GM23338 (cell line): ENCODE data around the gene GOLGA6C. TPM values are rescaled to one million over a fixed set of nuclear protein-coding genes. Genes with fewer than 3 reads are reported as not detected.

Source experiments
- ATAC-seq: fragments of 200-7000 bp; cut with Tn5 transposase; 3 replicates; pipeline ENCODE4 v1.9.1; 2020
- DNase-seq: peaks from one replicate; pipeline ENCODE4 v3.0.0-alpha.2; 2015; ENCODE audit warnings: low spot score
- H2AFZ ChIP-seq: fragments of 200-600 bp; sonication (generic); 2 replicates; pipeline ENCODE4 v1.8.0; 2016; ENCODE audit warnings: antibody characterized with exemption, mild to moderate bottlenecking, moderate library complexity
- H3F3A ChIP-seq: fragments of 200-600 bp; sonication (generic); replicated peaks from 2 replicates; pipeline ENCODE4 v1.8.0; 2017; ENCODE audit warnings: antibody characterized with exemption, mixed run types, low read depth
- H3K27ac ChIP-seq: fragments of 200-600 bp; sonication (generic); 2 replicates; pipeline ENCODE4 v1.6.1; 2016; ENCODE audit warnings: low read depth
- H3K27me3 ChIP-seq: fragments of 200-600 bp; sonication (generic); 2 replicates; pipeline ENCODE4 v1.8.0; 2016; ENCODE audit warnings: mild to moderate bottlenecking, mixed run types, moderate library complexity; ENCODE audit not compliant: insufficient read depth
- H3K36me3 ChIP-seq: fragments of 200-600 bp; sonication (generic); 2 replicates; pipeline ENCODE4 v1.8.0; 2016; ENCODE audit warnings: mild to moderate bottlenecking; ENCODE audit not compliant: insufficient read depth
- H3K4me1 ChIP-seq: fragments of 200-600 bp; sonication (generic); 2 replicates; pipeline ENCODE4 v1.8.0; 2016; ENCODE audit warnings: mild to moderate bottlenecking, moderate library complexity; ENCODE audit not compliant: insufficient read depth
- H3K4me2 ChIP-seq: fragments of 200-600 bp; sonication (generic); 2 replicates; pipeline ENCODE4 v1.7.1; 2017; ENCODE audit warnings: mixed run types
- H3K4me3 ChIP-seq: fragments of 200-600 bp; sonication (generic); 2 replicates; pipeline ENCODE4 v1.6.1; 2016; ENCODE audit warnings: mixed run types
- H3K79me2 ChIP-seq: fragments of 200-600 bp; sonication (generic); replicated peaks from 2 replicates; pipeline ENCODE4 v1.8.0; 2017; ENCODE audit warnings: mild to moderate bottlenecking; ENCODE audit not compliant: insufficient read depth
- H3K9me2 ChIP-seq: fragments of 200-600 bp; sonication (generic); 2 replicates; pipeline ENCODE4 v1.8.0; 2017; ENCODE audit not compliant: insufficient read depth
- H4K20me1 ChIP-seq: fragments of 200-600 bp; sonication (generic); replicated peaks from 2 replicates; pipeline ENCODE4 v1.8.0; 2017; ENCODE audit warnings: mild to moderate bottlenecking; ENCODE audit not compliant: insufficient read depth
- H3K27ac Mint-ChIP-seq: 2 replicates; pipeline ENCODE4 v1.8.0; 2020; ENCODE audit warnings: inconsistent platforms, mild to moderate bottlenecking, moderate library complexity, mixed read lengths
- H3K27me3 Mint-ChIP-seq: 3 replicates; pipeline ENCODE4 v1.8.0; 2022; ENCODE audit warnings: low read depth, mild to moderate bottlenecking, moderate library complexity, mixed read lengths, inconsistent platforms; ENCODE audit not compliant: insufficient read depth, poor library complexity
- H3K36me3 Mint-ChIP-seq: 3 replicates; pipeline ENCODE4 v1.8.0; 2021; ENCODE audit warnings: low read depth, mild to moderate bottlenecking, inconsistent platforms, moderate library complexity, mixed read lengths
- H3K4me1 Mint-ChIP-seq: 3 replicates; pipeline ENCODE4 v1.8.0; 2020; ENCODE audit warnings: mild to moderate bottlenecking, inconsistent platforms, mixed read lengths
- H3K4me3 Mint-ChIP-seq: 3 replicates; pipeline ENCODE4 v1.8.0; 2021; ENCODE audit warnings: moderate library complexity, mild to moderate bottlenecking, inconsistent platforms, mixed read lengths
- H3K9me3 Mint-ChIP-seq: 3 replicates; pipeline ENCODE4 v1.8.0; 2020; ENCODE audit warnings: moderate library complexity, mild to moderate bottlenecking, inconsistent platforms, mixed read lengths
- CREB1 ChIP-seq: fragments of 250-450 bp; sonication (Bioruptor Pico); IDR thresholded peaks from 2 replicates; pipeline ENCODE4 v1.5.0; 2020; ENCODE audit warnings: low read depth, mild to moderate bottlenecking, moderate library complexity
- EZH2 ChIP-seq: fragments of 200-600 bp; sonication (generic); IDR thresholded peaks from one replicate; pipeline ENCODE4 v1.8.0; 2017; ENCODE audit warnings: antibody characterized with exemption, mild to moderate bottlenecking, low read depth; ENCODE audit not compliant: unreplicated experiment
- EZH2phosphoT487 ChIP-seq: fragments of 200-600 bp; sonication (generic); IDR thresholded peaks from one replicate; pipeline ENCODE4 v1.8.1; 2018; ENCODE audit warnings: antibody characterized with exemption; ENCODE audit not compliant: unreplicated experiment
- JUNB ChIP-seq: IDR thresholded peaks from one replicate; pipeline ENCODE4 v1.6.1; 2016; ENCODE audit warnings: antibody characterized with exemption; ENCODE audit not compliant: unreplicated experiment
- NANOG ChIP-seq: IDR thresholded peaks from 2 replicates; pipeline ENCODE4 v1.6.1; 2016; ENCODE audit warnings: antibody characterized with exemption, borderline replicate concordance
- POLR2AphosphoS5 ChIP-seq: IDR thresholded peaks from 2 replicates; pipeline ENCODE4 v1.6.1; 2016; ENCODE audit warnings: antibody characterized with exemption, low read depth
- STAT1 ChIP-seq: IDR thresholded peaks from one replicate; pipeline ENCODE4 v1.6.1; 2016; ENCODE audit warnings: antibody characterized with exemption; ENCODE audit not compliant: unreplicated experiment
- ZNF114 ChIP-seq: fragments of 250-450 bp; sonication (Bioruptor Pico); IDR thresholded peaks from 2 replicates; pipeline ENCODE4 v1.5.0; 2020; ENCODE audit warnings: mild to moderate bottlenecking, moderate library complexity
- ZNF331 ChIP-seq: fragments of 250-450 bp; sonication (Bioruptor Pico); IDR thresholded peaks from 2 replicates; pipeline ENCODE4 v1.5.0; 2020; ENCODE audit warnings: low read depth, mild to moderate bottlenecking, moderate library complexity
- polyA plus RNA-seq: library from polyadenylated mRNA; unstranded; fragments of >200 nt; fragmentation: Nextera tagmentation; extraction: Ambion mirVana; gene quantifications from 2 replicates; pipeline ENCODE4 v1.2.1, GENCODE V29; 2016
- total RNA-seq: library from RNA; depleted of rRNA; stranded (reverse); fragments of >200 nt; shearing (Covaris generic); gene quantifications from 2 replicates; pipeline ENCODE4 v1.2.3, GENCODE V29; 2014
- TF ChIP-seq, protein P1 (sequence below): IDR thresholded peaks from one replicate; pipeline ENCODE4 v1.6.1; 2018; ENCODE audit warnings: antibody characterized with exemption; ENCODE audit not compliant: unreplicated experiment
- TF ChIP-seq, protein P2 (sequence below), 2 experiments: fragments of 200-600 bp in 1 of 2; sonication (generic) in 1 of 2; conservative IDR thresholded peaks; 2 replicates each; pipeline versions ENCODE4 v1.5.1 to v1.6.1; 2016 to 2017; ENCODE audit warnings: antibody characterized with exemption in 2 of 2, low read depth in 2 of 2, mild to moderate bottlenecking in 2 of 2, moderate library complexity in 1 of 2
- TF ChIP-seq, protein P3 (sequence below): IDR thresholded peaks from 2 replicates; pipeline ENCODE4 v1.6.1; 2016; ENCODE audit warnings: antibody characterized with exemption
- TF ChIP-seq, protein P4 (sequence below): fragments of 250-450 bp; sonication (Bioruptor Pico); IDR thresholded peaks from 2 replicates; pipeline ENCODE4 v1.5.0; 2020; ENCODE audit warnings: mild to moderate bottlenecking, moderate library complexity

The GOLGA6C gene
- total and polyA plus RNA-seq, 2 experiments from 2014 or later, result 0.34 to 1.3 TPM

DNA sequence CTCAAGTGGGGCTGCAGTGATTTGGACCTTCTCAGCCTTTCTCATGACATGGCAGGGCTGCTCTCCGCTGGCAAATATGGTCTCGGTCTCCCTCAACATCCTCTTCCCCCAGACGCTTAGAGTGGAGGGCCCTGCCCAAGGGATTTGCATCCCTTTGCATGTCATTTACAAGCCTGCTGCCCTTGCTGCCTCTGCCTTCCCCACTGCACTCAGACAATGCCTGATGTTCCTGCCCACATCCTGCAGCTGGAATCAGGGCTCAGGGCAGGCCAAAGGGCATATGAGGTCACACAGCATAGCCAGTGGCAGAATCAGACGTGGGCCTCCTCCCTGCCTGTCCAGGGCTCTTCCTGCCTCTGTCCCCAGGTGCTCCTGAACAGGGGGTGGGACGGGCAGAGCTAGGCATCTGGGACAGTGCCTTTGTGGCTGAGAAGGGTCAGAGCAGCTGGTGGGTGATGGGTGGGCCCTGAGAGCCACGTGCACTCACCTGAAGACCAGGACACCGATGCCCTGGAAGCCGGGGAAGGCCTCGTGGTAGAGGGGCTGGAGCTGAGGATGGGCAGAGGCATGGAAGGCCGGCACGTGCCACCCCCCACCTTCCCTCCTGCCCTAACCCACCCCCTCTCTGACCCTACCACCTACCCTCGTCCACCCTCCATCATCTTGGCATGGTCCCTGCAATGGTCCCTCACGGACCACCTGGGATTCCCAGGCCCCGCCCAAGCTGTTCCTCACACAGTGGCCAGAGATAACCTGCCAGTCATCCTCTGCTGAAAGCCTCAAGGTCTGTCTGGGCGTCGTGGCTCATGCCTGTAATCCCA, 27.4 kb upstream of the GOLGA6C start:
- Histone ChIP-seq H3F3A (no peaks in the 10 kb centered on the region), H2AFZ (no peak overlapping the region), H3K27me3 (no peaks in the 10 kb centered on the region), H3K9me2 (no peaks in the 10 kb centered on the region), H3K4me3 (no peak overlapping the region), H3K4me2 (no peak overlapping the region), H3K4me1 (no peaks in the 10 kb centered on the region), H3K79me2 (no peaks in the 10 kb centered on the region), H3K36me3 (no peaks in the 10 kb centered on the region), H3K27ac (no peak overlapping the region), H4K20me1 (no peaks in the 10 kb centered on the region)
- peaks cover 18% of the 10 kb centered on the region for H3K27me3 Mint-ChIP-seq
- H3K36me3 Mint-ChIP-seq, result peaks cover 2% of the 10 kb centered on the region; the same call in 1 of the 3 replicates
- H3K27ac Mint-ChIP-seq, result no peak overlapping the region; the same call in 1 of the 2 replicates
- ATAC-seq, result peak; percentile 66
- H3K4me3 Mint-ChIP-seq, result no peak overlapping the region
- peaks cover 15% of the 10 kb centered on the region for H3K4me1 Mint-ChIP-seq
- H3K9me3 Mint-ChIP-seq, result no peaks in the 10 kb centered on the region; the same call in 2 of the 3 replicates
- DNase-seq, result peak; percentile 28
- TF ChIP-seq, protein P1, sequence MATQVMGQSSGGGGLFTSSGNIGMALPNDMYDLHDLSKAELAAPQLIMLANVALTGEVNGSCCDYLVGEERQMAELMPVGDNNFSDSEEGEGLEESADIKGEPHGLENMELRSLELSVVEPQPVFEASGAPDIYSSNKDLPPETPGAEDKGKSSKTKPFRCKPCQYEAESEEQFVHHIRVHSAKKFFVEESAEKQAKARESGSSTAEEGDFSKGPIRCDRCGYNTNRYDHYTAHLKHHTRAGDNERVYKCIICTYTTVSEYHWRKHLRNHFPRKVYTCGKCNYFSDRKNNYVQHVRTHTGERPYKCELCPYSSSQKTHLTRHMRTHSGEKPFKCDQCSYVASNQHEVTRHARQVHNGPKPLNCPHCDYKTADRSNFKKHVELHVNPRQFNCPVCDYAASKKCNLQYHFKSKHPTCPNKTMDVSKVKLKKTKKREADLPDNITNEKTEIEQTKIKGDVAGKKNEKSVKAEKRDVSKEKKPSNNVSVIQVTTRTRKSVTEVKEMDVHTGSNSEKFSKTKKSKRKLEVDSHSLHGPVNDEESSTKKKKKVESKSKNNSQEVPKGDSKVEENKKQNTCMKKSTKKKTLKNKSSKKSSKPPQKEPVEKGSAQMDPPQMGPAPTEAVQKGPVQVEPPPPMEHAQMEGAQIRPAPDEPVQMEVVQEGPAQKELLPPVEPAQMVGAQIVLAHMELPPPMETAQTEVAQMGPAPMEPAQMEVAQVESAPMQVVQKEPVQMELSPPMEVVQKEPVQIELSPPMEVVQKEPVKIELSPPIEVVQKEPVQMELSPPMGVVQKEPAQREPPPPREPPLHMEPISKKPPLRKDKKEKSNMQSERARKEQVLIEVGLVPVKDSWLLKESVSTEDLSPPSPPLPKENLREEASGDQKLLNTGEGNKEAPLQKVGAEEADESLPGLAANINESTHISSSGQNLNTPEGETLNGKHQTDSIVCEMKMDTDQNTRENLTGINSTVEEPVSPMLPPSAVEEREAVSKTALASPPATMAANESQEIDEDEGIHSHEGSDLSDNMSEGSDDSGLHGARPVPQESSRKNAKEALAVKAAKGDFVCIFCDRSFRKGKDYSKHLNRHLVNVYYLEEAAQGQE, result no peak
- TF ChIP-seq EZH2phosphoT487, result no peak
- no peak for TF ChIP-seq ZNF331
- no peak for TF ChIP-seq EZH2
- no peak for TF ChIP-seq JUNB
- no peak for TF ChIP-seq STAT1
- no peak for TF ChIP-seq POLR2AphosphoS5
- TF ChIP-seq NANOG, result no peak
- TF ChIP-seq, protein P2, sequence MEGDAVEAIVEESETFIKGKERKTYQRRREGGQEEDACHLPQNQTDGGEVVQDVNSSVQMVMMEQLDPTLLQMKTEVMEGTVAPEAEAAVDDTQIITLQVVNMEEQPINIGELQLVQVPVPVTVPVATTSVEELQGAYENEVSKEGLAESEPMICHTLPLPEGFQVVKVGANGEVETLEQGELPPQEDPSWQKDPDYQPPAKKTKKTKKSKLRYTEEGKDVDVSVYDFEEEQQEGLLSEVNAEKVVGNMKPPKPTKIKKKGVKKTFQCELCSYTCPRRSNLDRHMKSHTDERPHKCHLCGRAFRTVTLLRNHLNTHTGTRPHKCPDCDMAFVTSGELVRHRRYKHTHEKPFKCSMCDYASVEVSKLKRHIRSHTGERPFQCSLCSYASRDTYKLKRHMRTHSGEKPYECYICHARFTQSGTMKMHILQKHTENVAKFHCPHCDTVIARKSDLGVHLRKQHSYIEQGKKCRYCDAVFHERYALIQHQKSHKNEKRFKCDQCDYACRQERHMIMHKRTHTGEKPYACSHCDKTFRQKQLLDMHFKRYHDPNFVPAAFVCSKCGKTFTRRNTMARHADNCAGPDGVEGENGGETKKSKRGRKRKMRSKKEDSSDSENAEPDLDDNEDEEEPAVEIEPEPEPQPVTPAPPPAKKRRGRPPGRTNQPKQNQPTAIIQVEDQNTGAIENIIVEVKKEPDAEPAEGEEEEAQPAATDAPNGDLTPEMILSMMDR (conservative IDR thresholded peaks at IDR 0.05; ENCODE audit: low read depth in 2 of 2), result no peak
- TF ChIP-seq, protein P3, sequence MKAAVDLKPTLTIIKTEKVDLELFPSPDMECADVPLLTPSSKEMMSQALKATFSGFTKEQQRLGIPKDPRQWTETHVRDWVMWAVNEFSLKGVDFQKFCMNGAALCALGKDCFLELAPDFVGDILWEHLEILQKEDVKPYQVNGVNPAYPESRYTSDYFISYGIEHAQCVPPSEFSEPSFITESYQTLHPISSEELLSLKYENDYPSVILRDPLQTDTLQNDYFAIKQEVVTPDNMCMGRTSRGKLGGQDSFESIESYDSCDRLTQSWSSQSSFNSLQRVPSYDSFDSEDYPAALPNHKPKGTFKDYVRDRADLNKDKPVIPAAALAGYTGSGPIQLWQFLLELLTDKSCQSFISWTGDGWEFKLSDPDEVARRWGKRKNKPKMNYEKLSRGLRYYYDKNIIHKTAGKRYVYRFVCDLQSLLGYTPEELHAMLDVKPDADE, result no peak
- no peak for TF ChIP-seq CREB1 (CRISPR knock-in tag)
- no peak for TF ChIP-seq ZNF114 (CRISPR knock-in tag)
- TF ChIP-seq, protein P4, sequence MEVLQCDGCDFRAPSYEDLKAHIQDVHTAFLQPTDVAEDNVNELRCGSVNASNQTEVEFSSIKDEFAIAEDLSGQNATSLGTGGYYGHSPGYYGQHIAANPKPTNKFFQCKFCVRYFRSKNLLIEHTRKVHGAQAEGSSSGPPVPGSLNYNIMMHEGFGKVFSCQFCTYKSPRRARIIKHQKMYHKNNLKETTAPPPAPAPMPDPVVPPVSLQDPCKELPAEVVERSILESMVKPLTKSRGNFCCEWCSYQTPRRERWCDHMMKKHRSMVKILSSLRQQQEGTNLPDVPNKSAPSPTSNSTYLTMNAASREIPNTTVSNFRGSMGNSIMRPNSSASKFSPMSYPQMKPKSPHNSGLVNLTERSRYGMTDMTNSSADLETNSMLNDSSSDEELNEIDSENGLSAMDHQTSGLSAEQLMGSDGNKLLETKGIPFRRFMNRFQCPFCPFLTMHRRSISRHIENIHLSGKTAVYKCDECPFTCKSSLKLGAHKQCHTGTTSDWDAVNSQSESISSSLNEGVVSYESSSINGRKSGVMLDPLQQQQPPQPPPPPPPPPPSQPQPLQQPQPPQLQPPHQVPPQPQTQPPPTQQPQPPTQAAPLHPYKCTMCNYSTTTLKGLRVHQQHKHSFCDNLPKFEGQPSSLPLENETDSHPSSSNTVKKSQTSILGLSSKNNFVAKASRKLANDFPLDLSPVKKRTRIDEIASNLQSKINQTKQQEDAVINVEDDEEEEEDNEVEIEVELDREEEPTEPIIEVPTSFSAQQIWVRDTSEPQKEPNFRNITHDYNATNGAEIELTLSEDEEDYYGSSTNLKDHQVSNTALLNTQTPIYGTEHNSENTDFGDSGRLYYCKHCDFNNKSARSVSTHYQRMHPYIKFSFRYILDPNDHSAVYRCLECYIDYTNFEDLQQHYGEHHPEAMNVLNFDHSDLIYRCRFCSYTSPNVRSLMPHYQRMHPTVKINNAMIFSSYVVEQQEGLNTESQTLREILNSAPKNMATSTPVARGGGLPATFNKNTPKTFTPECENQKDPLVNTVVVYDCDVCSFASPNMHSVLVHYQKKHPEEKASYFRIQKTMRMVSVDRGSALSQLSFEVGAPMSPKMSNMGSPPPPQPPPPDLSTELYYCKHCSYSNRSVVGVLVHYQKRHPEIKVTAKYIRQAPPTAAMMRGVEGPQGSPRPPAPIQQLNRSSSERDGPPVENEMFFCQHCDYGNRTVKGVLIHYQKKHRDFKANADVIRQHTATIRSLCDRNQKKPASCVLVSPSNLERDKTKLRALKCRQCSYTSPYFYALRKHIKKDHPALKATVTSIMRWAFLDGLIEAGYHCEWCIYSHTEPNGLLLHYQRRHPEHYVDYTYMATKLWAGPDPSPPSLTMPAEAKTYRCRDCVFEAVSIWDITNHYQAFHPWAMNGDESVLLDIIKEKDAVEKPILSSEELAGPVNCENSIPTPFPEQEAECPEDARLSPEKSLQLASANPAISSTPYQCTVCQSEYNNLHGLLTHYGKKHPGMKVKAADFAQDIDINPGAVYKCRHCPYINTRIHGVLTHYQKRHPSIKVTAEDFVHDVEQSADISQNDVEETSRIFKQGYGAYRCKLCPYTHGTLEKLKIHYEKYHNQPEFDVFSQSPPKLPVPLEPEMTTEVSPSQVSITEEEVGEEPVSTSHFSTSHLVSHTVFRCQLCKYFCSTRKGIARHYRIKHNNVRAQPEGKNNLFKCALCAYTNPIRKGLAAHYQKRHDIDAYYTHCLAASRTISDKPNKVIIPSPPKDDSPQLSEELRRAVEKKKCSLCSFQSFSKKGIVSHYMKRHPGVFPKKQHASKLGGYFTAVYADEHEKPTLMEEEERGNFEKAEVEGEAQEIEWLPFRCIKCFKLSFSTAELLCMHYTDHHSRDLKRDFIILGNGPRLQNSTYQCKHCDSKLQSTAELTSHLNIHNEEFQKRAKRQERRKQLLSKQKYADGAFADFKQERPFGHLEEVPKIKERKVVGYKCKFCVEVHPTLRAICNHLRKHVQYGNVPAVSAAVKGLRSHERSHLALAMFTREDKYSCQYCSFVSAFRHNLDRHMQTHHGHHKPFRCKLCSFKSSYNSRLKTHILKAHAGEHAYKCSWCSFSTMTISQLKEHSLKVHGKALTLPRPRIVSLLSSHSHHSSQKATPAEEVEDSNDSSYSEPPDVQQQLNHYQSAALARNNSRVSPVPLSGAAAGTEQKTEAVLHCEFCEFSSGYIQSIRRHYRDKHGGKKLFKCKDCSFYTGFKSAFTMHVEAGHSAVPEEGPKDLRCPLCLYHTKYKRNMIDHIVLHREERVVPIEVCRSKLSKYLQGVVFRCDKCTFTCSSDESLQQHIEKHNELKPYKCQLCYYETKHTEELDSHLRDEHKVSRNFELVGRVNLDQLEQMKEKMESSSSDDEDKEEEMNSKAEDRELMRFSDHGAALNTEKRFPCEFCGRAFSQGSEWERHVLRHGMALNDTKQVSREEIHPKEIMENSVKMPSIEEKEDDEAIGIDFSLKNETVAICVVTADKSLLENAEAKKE, result no peak
